Activated CD4-positive, alpha-beta T cell treated with anti-CD3 and anti-CD28 coated beads, Interleukin-2, amount 50 U/mL, for 24 hours (primary cell): Measurements from ENCODE around the gene TMEM258.

Experiments
- DNase-seq, 2 donors: peaks; one replicate each; pipeline ENCODE4 v3.0.0-alpha.2; 2020; ENCODE audit warnings: low read depth in 1 of 2, low spot score in 1 of 2

Gene TMEM258

GRCh38 chr11:61797263-61797944 lies 5.0 kb upstream of the TMEM258 start:
- DNase-seq, result peak in 1 of 2 donors; percentile 48

- no peak for DNase-seq
These were observed 3.6 kb upstream of the TMEM258 start for GRCh38 chr11:61795876-61796526.

GRCh38 chr11:61795459-61795858 lies 3.1 kb upstream of the TMEM258 start:
- no peak for DNase-seq

- no peak for DNase-seq
These were observed 2.2 kb upstream of the TMEM258 start for GRCh38 chr11:61794579-61794978.

- DNase-seq, result no peak
These were observed 1.4 kb upstream of the TMEM258 start for GRCh38 chr11:61793829-61794204.

GRCh38 chr11:61793083-61793828 lies 857 bp upstream of the TMEM258 start:
- no peak for DNase-seq

GRCh38 chr11:61791737-61792309 lies 576 bp downstream of the TMEM258 start:
- no peak for DNase-seq

- DNase-seq, result no peak
These were observed 4.4 kb downstream of the TMEM258 start for GRCh38 chr11:61787928-61788491.

GRCh38 chr11:61785837-61786402 lies 6.5 kb downstream of the TMEM258 start:
- DNase-seq, result no peak

GRCh38 chr11:61784506-61784805 lies 7.9 kb downstream of the TMEM258 start:
- no peak for DNase-seq

GRCh38 chr11:61783717-61784505 lies 8.5 kb downstream of the TMEM258 start:
- DNase-seq, result no peak

- no peak for DNase-seq
These were observed 9.6 kb downstream of the TMEM258 start for GRCh38 chr11:61782841-61783240.

GRCh38 chr11:61782299-61782698 lies 10.1 kb downstream of the TMEM258 start:
- no peak for DNase-seq

GRCh38 chr11:61781585-61781984 lies 10.8 kb downstream of the TMEM258 start:
- DNase-seq, result no peak

- no peak for DNase-seq
These were observed 11.7 kb downstream of the TMEM258 start for GRCh38 chr11:61780581-61781162.

GRCh38 chr11:61779666-61780525 lies 12.5 kb downstream of the TMEM258 start:
- no peak for DNase-seq

- no peak for DNase-seq
These were observed 13.3 kb downstream of the TMEM258 start for GRCh38 chr11:61778920-61779650.

- no peak for DNase-seq
These were observed 14.0 kb downstream of the TMEM258 start for GRCh38 chr11:61778357-61778886.
